GM18868 (cell line): Measurements from ENCODE around the gene C3orf62.
"Not testable (repeated sequence)": the region's sequence is repeated elsewhere in the genome, so short reads cannot be mapped to it uniquely, and the experiment has no call there.

ENCODE experiments used
- ATAC-seq: cut with Tn5 transposase; IDR thresholded peaks from one replicate; pipeline ENCODE4 v1.9.1; 2021; ENCODE audit warnings: mild to moderate bottlenecking, moderate library complexity; ENCODE audit not compliant: unreplicated experiment

The C3orf62 gene

GRCh38 chr3:49269443-49270155 is 7.4 kb downstream of the C3orf62 start:
- ATAC-seq: no peak

GRCh38 chr3:49266410-49267095 is 10.5 kb downstream of the C3orf62 start:
- no peak for ATAC-seq

- no peak for ATAC-seq
Observed at GRCh38 chr3:49265661-49266386, 11.2 kb downstream of the C3orf62 start.

- ATAC-seq: no peak
Observed at GRCh38 chr3:49263159-49263889, 13.7 kb downstream of the C3orf62 start.

- no peak for ATAC-seq
Observed at GRCh38 chr3:49260806-49261324, 16.2 kb downstream of the C3orf62 start.

GRCh38 chr3:49257187-49257586 is 19.8 kb downstream of the C3orf62 start:
- ATAC-seq: no peak

GRCh38 chr3:49255718-49256511 is 21.1 kb downstream of the C3orf62 start:
- ATAC-seq: no peak

GRCh38 chr3:49255112-49255511 is 21.9 kb downstream of the C3orf62 start:
- ATAC-seq: no peak

- ATAC-seq: no peak
Observed at GRCh38 chr3:49253512-49253911, 23.5 kb downstream of the C3orf62 start.

- ATAC-seq: peak; percentile 48
Observed at GRCh38 chr3:49248840-49249227, 28.2 kb downstream of the C3orf62 start.

GRCh38 chr3:49244581-49245205 is 32.3 kb downstream of the C3orf62 start:
- ATAC-seq: no peak

- ATAC-seq: not testable (repeated sequence)
Observed at GRCh38 chr3:49240091-49240490, 36.9 kb downstream of the C3orf62 start.

GRCh38 chr3:49238274-49239127 is 38.5 kb downstream of the C3orf62 start:
- ATAC-seq: no peak

GRCh38 chr3:49237344-49237743 is 39.7 kb downstream of the C3orf62 start:
- ATAC-seq: no peak

GRCh38 chr3:49236226-49236625 is 40.8 kb downstream of the C3orf62 start:
- ATAC-seq: no peak

- ATAC-seq: not testable (repeated sequence)
Observed at GRCh38 chr3:49228817-49229216, 48.2 kb downstream of the C3orf62 start.

- ATAC-seq: no peak
Observed at GRCh38 chr3:49222002-49222401, 55.0 kb downstream of the C3orf62 start.

- ATAC-seq: not testable (repeated sequence)
Observed at GRCh38 chr3:49220985-49221563, 56.0 kb downstream of the C3orf62 start.
